Small intestine (tissue), 7 donors: ENCODE measurements around the gene GPRC5B. TPM values are rescaled to one million over a fixed set of nuclear protein-coding genes. Genes with fewer than 3 reads are reported as not detected.

Experiments
- DNase-seq, 2 donors: peaks; one replicate each; pipeline versions ENCODE4 v3.0.0 to v3.0.0-alpha.2; 2013
- FAIRE-seq: peaks from 2 replicates; lab custom pipeline; 2012; peaks lifted over from hg19 to GRCh38; lab: Jason Lieb, UNC
- H3K27ac ChIP-seq, 3 donors: one replicate each; pipeline ENCODE4 v1.5.1; 2013; ENCODE audit warnings: low read length in 2 of 3, mild to moderate bottlenecking in 2 of 3, control low read depth in 1 of 3, inconsistent platforms in 1 of 3, low read depth in 1 of 3, moderate library complexity in 1 of 3
- H3K27me3 ChIP-seq, 3 donors: one replicate each; pipeline ENCODE4 v1.6.1; 2013; ENCODE audit warnings: low read length in 3 of 3, inconsistent platforms in 1 of 3; ENCODE audit not compliant: control insufficient read depth in 3 of 3, insufficient read depth in 3 of 3
- H3K36me3 ChIP-seq, 3 donors: one replicate each; pipeline ENCODE4 v1.6.1; 2013; ENCODE audit warnings: low read length in 3 of 3, inconsistent platforms in 1 of 3, low read depth in 1 of 3, mild to moderate bottlenecking in 1 of 3, moderate library complexity in 1 of 3; ENCODE audit not compliant: control insufficient read depth in 3 of 3, insufficient read depth in 2 of 3
- H3K4me1 ChIP-seq, 3 donors: one replicate each; pipeline ENCODE4 v1.6.1; 2013; ENCODE audit warnings: low read length in 2 of 3, inconsistent platforms in 1 of 3, low read depth in 1 of 3, mild to moderate bottlenecking in 1 of 3, moderate library complexity in 1 of 3; ENCODE audit not compliant: control insufficient read depth in 3 of 3, insufficient read depth in 2 of 3
- H3K4me3 ChIP-seq, 3 donors: one replicate each; pipeline ENCODE4 v1.5.1; 2013; ENCODE audit warnings: low read length in 3 of 3, control low read depth in 1 of 3, inconsistent platforms in 1 of 3, low read depth in 1 of 3, mild to moderate bottlenecking in 1 of 3, moderate library complexity in 1 of 3
- H3K9me3 ChIP-seq, 2 donors: one replicate each; pipeline ENCODE4 v1.6.1; 2013; ENCODE audit warnings: low read depth in 1 of 2, low read length in 1 of 2; ENCODE audit not compliant: control insufficient read depth in 2 of 2, insufficient read depth in 1 of 2
- WGBS, 3 donors: extraction: QIAGEN DNeasy Blood & Tissue Kit; methylation state at CpG; one replicate each; pipeline ENCODE4 v1.1.7; 2013; 5-methylcytosine and 5-hydroxymethylcytosine counted together
- polyA plus RNA-seq, 4 donors: library from polyadenylated mRNA; stranded (reverse) in 3 of 4; unstranded in 1 of 4; fragments of 200-250 nt in 3 of 4; fragments of 120-200 nt in 1 of 4; gene quantifications; one replicate each; pipeline versions ENCODE4 v1.2.1 to v1.2.3, GENCODE V29; 2013
- donor health status: healthy with polysubstance abuse.
- donor health status: control.
- donor health status: control.
- donor health status: Bipolar disorder and iron deficiency.
- donor health status: healthy.

GPRC5B gene
- polyA plus RNA-seq, 4 donors = 0.22 to 44.0 (median 9.2) TPM

GRCh38 chr16:19916064-19916463 is 31.4 kb upstream of the GPRC5B start:
- Histone ChIP-seq H3K9me3 (peaks cover 0 to 9% of the 10 kb centered on the region in 2 donors), H3K27me3 (no peaks in the 10 kb centered on the region), H3K36me3 (no peaks in the 10 kb centered on the region), H3K4me1 (no peaks in the 10 kb centered on the region), H3K27ac (no peak overlapping the region), H3K4me3 (no peak overlapping the region)
- WGBS, 3 donors = 89 to 94% (median 91%) methylated on average over 5 of the region's 5 CpGs
- DNase-seq (no peak), FAIRE-seq (no peak)

- no peaks in the 10 kb centered on the region for H3K36me3 ChIP-seq
- DNase-seq = no peak
- peaks cover 0 to 9% of the 10 kb centered on the region in 2 donors for H3K9me3 ChIP-seq
- no peaks in the 10 kb centered on the region for H3K27me3 ChIP-seq
- no peak overlapping the region for H3K4me3 ChIP-seq
- H3K27ac ChIP-seq = no peak overlapping the region
- WGBS, 3 donors = 84 to 94% (median 89%) methylated on average over 7 of the region's 7 CpGs
- no peaks in the 10 kb centered on the region for H3K4me1 ChIP-seq
- no peak for FAIRE-seq
Measured at GRCh38 chr16:19914877-19915276, 30.2 kb upstream of the GPRC5B start.

GRCh38 chr16:19913340-19913645 is 28.6 kb upstream of the GPRC5B start:
- FAIRE-seq (no peak), DNase-seq (no peak)
- H3K4me1 ChIP-seq = no peaks in the 10 kb centered on the region
- no peaks in the 10 kb centered on the region for H3K36me3 ChIP-seq
- peaks cover 0 to 9% of the 10 kb centered on the region in 2 donors for H3K9me3 ChIP-seq
- 51 to 63% (median 59%) methylated on average over 2 of the region's 2 CpGs for WGBS, 3 donors
- H3K27ac ChIP-seq = no peak overlapping the region
- H3K4me3 ChIP-seq = no peak overlapping the region
- H3K27me3 ChIP-seq = no peaks in the 10 kb centered on the region

- FAIRE-seq = no peak
- H3K4me3 ChIP-seq = no peak overlapping the region
- H3K27me3 ChIP-seq = peaks cover 0 to 2% (median 0%) of the 10 kb centered on the region in 3 donors
- H3K27ac ChIP-seq = no peak overlapping the region
- peaks cover 0 to 9% of the 10 kb centered on the region in 2 donors for H3K9me3 ChIP-seq
- no peaks in the 10 kb centered on the region for H3K36me3 ChIP-seq
- H3K4me1 ChIP-seq = peaks cover 0 to under 1% (median 0%) of the 10 kb centered on the region in 3 donors
- no peak for DNase-seq
- 78 to 81% (median 78%) methylated on average over 22 of the region's 22 CpGs for WGBS, 3 donors
Measured at GRCh38 chr16:19912455-19913339, 28.0 kb upstream of the GPRC5B start.

GRCh38 chr16:19911747-19912454 is 27.3 kb upstream of the GPRC5B start:
- Histone ChIP-seq H3K27ac (no peak overlapping the region), H3K36me3 (no peaks in the 10 kb centered on the region), H3K4me3 (no peak overlapping the region), H3K9me3 (peaks cover 0 to 9% of the 10 kb centered on the region in 2 donors), H3K4me1 (peaks cover 0 to 2% (median 0%) of the 10 kb centered on the region in 3 donors), H3K27me3 (peaks cover 0 to 2% (median 0%) of the 10 kb centered on the region in 3 donors)
- WGBS, 3 donors = 55 to 73% (median 64%) methylated on average over 8 of the region's 8 CpGs
- DNase-seq (no peak), FAIRE-seq (no peak)

- Histone ChIP-seq H3K36me3 (no peaks in the 10 kb centered on the region), H3K27ac (no peak overlapping the region), H3K27me3 (peaks cover 0 to 2% (median 0%) of the 10 kb centered on the region in 3 donors), H3K4me3 (no peak overlapping the region), H3K9me3 (peaks cover 0 to 9% of the 10 kb centered on the region in 2 donors), H3K4me1 (peaks cover 0 to 2% (median 0%) of the 10 kb centered on the region in 3 donors)
- no peak for DNase-seq
- FAIRE-seq = no peak
- 72 to 86% (median 80%) methylated on average over 2 of the region's 2 CpGs for WGBS, 3 donors
Measured at GRCh38 chr16:19911204-19911603, 26.6 kb upstream of the GPRC5B start.

GRCh38 chr16:19909750-19910322 is 25.2 kb upstream of the GPRC5B start:
- DNase-seq = no peak
- 63 to 70% (median 65%) methylated on average over 2 of the region's 2 CpGs for WGBS, 3 donors
- H3K4me1 ChIP-seq = peaks cover 0 to 2% (median 0%) of the 10 kb centered on the region in 3 donors
- no peak for FAIRE-seq
- peaks cover 0 to 2% (median 0%) of the 10 kb centered on the region in 3 donors for H3K27me3 ChIP-seq
- H3K9me3 ChIP-seq = peaks cover 0 to 6% of the 10 kb centered on the region in 2 donors
- no peaks in the 10 kb centered on the region for H3K36me3 ChIP-seq
- no peak overlapping the region for H3K4me3 ChIP-seq
- no peak overlapping the region for H3K27ac ChIP-seq

- H3K27me3 ChIP-seq = peaks cover 0 to 2% (median 0%) of the 10 kb centered on the region in 3 donors
- FAIRE-seq (no peak), DNase-seq (no peak)
- peaks cover 0 to 6% of the 10 kb centered on the region in 2 donors for H3K9me3 ChIP-seq
- 53 to 73% (median 60%) methylated on average over 1 of the region's 1 CpG for WGBS, 3 donors
- H3K4me3 ChIP-seq = no peak overlapping the region
- no peak overlapping the region for H3K27ac ChIP-seq
- peaks cover 0 to 2% (median 0%) of the 10 kb centered on the region in 3 donors for H3K4me1 ChIP-seq
- no peaks in the 10 kb centered on the region for H3K36me3 ChIP-seq
Measured at GRCh38 chr16:19908921-19909320, 24.3 kb upstream of the GPRC5B start.
